Heart left ventricle (tissue), 13 donors: ENCODE results near the gene CPNE7.

ENCODE experiments used
- POLR2A ChIP-seq, 2 donors: fragments of 450-650 bp; IDR thresholded peaks; one replicate each; pipeline ENCODE4 v1.6.1; 2017; ENCODE audit warnings: antibody characterized with exemption in 2 of 2, mild to moderate bottlenecking in 2 of 2, moderate library complexity in 2 of 2
- TF ChIP-seq, protein P1 (sequence below), 12 donors: fragments of 200-600 bp; sonication (generic) in 4 of 12; IDR thresholded peaks; one replicate each; pipeline versions ENCODE4 v1.5.0 to v1.8.0; 2018 to 2022; ENCODE audit warnings: antibody characterized with exemption in 12 of 12, mild to moderate bottlenecking in 5 of 12
- donor health status: ischemic (EF 13 %, LVEDD 7.1; RV severe dilation, severe dysfunction).
- donor health status: DM: no; HTN: yes; CAD: no.
- donor health status: DM: no; HTN: no; CAD: no.
- donor health status: ischemic (EF 25% LVEDD 6.9; RV normal size, moderate dysfunction).
- donor health status: ischemic (EF 25% LVEDD 5.7; RV mildly dilated, moderate dysfunction).
- donor health status: ischemic (EF 35%, LVEDD 5.7; RV mildly dilated, moderate dysfunction).
- donor health status: nonischemic (EF 11% LVEDD 7.7; RV severe dilation, severe dysfunction).
- donor health status: DM: yes; HTN: yes; CAD: no.
- donor health status: PGD.
- donor health status: ischemic (EF 29% LVEDD 5.4; RV normal size, mild dysfunction).
- donor health status: nonischemic (EF 23%, LVEDD 6.1; RV moderate dilation, normal function).

DNA sequence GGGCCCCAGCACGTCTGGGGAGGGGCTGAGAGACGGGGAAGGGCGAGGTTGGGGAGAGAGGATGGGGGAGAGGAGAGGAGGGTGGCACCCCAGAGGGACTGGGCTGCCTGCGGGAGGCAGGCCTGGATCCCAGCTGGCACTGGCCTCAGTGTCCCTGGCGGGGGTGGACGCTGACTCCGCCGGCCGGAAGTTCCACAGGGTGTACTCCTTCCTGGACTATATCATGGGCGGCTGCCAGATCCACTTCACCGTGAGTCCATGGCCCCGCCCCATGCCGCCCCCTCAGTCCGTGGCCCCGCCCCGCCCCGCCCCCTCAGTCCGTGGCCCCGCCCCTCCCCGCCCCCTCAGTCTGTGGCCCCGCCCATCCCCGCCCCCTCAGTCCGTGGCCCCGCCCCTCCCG, 11.3 kb downstream of the CPNE7 start:
- TF ChIP-seq, protein P1, sequence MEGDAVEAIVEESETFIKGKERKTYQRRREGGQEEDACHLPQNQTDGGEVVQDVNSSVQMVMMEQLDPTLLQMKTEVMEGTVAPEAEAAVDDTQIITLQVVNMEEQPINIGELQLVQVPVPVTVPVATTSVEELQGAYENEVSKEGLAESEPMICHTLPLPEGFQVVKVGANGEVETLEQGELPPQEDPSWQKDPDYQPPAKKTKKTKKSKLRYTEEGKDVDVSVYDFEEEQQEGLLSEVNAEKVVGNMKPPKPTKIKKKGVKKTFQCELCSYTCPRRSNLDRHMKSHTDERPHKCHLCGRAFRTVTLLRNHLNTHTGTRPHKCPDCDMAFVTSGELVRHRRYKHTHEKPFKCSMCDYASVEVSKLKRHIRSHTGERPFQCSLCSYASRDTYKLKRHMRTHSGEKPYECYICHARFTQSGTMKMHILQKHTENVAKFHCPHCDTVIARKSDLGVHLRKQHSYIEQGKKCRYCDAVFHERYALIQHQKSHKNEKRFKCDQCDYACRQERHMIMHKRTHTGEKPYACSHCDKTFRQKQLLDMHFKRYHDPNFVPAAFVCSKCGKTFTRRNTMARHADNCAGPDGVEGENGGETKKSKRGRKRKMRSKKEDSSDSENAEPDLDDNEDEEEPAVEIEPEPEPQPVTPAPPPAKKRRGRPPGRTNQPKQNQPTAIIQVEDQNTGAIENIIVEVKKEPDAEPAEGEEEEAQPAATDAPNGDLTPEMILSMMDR (IDR thresholded peaks at IDR 0.05), result no peak
- no peak for TF ChIP-seq POLR2A (IDR thresholded peaks at IDR 0.05)
